Stimulated activated CD8-positive, alpha-beta memory T cell treated with anti-CD3 and anti-CD28 coated beads, Interleukin-7, amount 100 ng/mL, for 4 hours (primary cell): Measurements from ENCODE around the gene SEC31A.
"Not testable (repeated sequence)": the region's sequence is repeated elsewhere in the genome, so short reads cannot be mapped to it uniquely, and the experiment has no call there.

Source experiments
- DNase-seq, 2 donors: peaks; one replicate each; pipeline ENCODE4 v3.0.0-alpha.2; 2020; ENCODE audit warnings: low read depth in 2 of 2

The SEC31A gene

GRCh38 chr4:82848706-82849105 is 42.2 kb downstream of the SEC31A start:
- no peak for DNase-seq

GRCh38 chr4:82842593-82842992 is 48.4 kb downstream of the SEC31A start:
- no peak for DNase-seq

- DNase-seq = no peak
Observed at GRCh38 chr4:82839624-82840023, 51.3 kb downstream of the SEC31A start.

GRCh38 chr4:82833696-82834313 is 57.1 kb downstream of the SEC31A start:
- no peak for DNase-seq

GRCh38 chr4:82833060-82833459 is 57.9 kb downstream of the SEC31A start:
- not testable (repeated sequence) for DNase-seq

- DNase-seq = no peak
Observed at GRCh38 chr4:82825425-82825824, 65.5 kb downstream of the SEC31A start.

GRCh38 chr4:82823062-82823461 is 67.9 kb downstream of the SEC31A start:
- no peak for DNase-seq

- DNase-seq = no peak
Observed at GRCh38 chr4:82820689-82821088, 70.3 kb downstream of the SEC31A start.

- no peak for DNase-seq
Observed at GRCh38 chr4:82818664-82819662, 72.0 kb downstream of the SEC31A start.

GRCh38 chr4:82816874-82817273 is 74.1 kb downstream of the SEC31A start:
- not testable (repeated sequence) for DNase-seq

GRCh38 chr4:82814034-82814433 is 76.9 kb downstream of the SEC31A start:
- no peak for DNase-seq

GRCh38 chr4:82811838-82812341 is 79.1 kb downstream of the SEC31A start:
- DNase-seq = no peak

- no peak for DNase-seq
Observed at GRCh38 chr4:82811392-82811791, 79.6 kb downstream of the SEC31A start.

- DNase-seq = no peak
Observed at GRCh38 chr4:82810176-82810575, 80.8 kb downstream of the SEC31A start.

- no peak for DNase-seq
Observed at GRCh38 chr4:82809619-82810018, 81.3 kb downstream of the SEC31A start.

GRCh38 chr4:82803746-82804145 is 87.2 kb downstream of the SEC31A start:
- DNase-seq = no peak

- DNase-seq = no peak
Observed at GRCh38 chr4:82802911-82803310, 88.0 kb downstream of the SEC31A start.

GRCh38 chr4:82801910-82802521 is 88.9 kb downstream of the SEC31A start:
- no peak for DNase-seq

- DNase-seq = no peak
Observed at GRCh38 chr4:82799006-82799881, 91.7 kb downstream of the SEC31A start.

- DNase-seq = peak; percentile 31 to 66
Observed at GRCh38 chr4:82798168-82799005, 92.6 kb downstream of the SEC31A start, which contains the start of gene SCD5. TSS of gene SCD5 (minus strand) at chr4:82798796. CDS start at chr4:82798537, 259 bp downstream.
